ENCODE data around the gene ADPRH. TPM values are rescaled to one million over a fixed set of nuclear protein-coding genes. Genes with fewer than 3 reads are reported as not detected.

ADPRH gene
- total RNA-seq, 5 donors from 2014 or later (not counting 1 experiment from before 2014, with no cell fraction given), result 0.43 to 3.6 (median 1.5) TPM

DNA sequence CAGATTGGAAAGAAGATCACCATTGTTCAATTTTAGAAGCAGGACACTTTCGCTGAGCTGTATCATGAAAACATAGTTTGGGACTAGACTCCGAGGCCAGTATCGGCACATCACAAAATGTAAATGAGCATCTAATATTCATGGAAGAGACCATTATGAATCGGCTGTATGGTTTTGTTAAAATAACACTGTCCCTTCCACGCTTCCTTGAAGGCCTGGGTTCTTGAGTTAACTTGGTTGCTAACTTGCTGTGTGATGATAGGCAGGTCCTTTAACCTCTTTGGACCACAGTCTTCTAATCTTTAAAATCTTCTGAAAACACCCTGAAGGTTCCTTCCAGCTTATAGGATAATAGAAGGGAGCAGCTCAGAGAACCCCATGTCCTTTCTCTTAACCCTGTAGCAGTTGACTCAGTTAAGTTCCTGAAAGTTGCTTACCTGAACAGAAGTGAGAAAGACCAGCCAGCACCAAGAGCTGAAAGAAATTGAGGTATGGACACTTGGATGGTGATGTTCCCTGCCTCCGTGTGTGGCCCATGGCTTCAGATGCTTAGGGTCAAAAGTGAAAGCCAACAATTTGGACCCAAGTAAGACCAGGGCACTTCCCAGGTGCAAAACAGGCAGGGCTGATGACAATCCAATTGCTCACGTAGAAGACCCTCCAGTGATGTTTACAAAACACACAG lies 22.0 kb upstream of the ADPRH start:
- Mint-ChIP-seq H3K27ac (no peak overlapping the region), H3K9me3 (no peaks in the 10 kb centered on the region), H3K4me1 (peaks cover 11 to 33% (median 24%) of the 10 kb centered on the region in 3 donors), H3K36me3 (no peaks in the 10 kb centered on the region), H3K4me3 (peak overlapping the region in 1 of 3 donors; percentile 1), H3K27me3 (peaks cover 0 to 3% of the 10 kb centered on the region in 2 donors)
- ChIA-PET CTCF (interaction anchor here in 1 of 2 donors (0.6 kb wide), 1 partner anchor 710 kb away, joined by 3 read pairs; no protein-coding TSS in a partner anchor), POLR2A (no interaction called here)
- no peak overlapping the region for H3K4me3 ChIP-seq (ENCODE audit: control insufficient read depth in 1 of 2, extremely low read depth in 1 of 2, low read length in 1 of 2)
- H3K27me3 ChIP-seq (replicated peaks in 1 of 2; ENCODE audit: control insufficient read depth in 2 of 2, extremely low read depth in 1 of 2, insufficient read depth in 2 of 2, low read length in 1 of 2), result no peaks in the 10 kb centered on the region
- ATAC-seq (replicated peaks in 1 of 4) (no peak), DNase-seq (no peak)
- no peak overlapping the region for H3K27ac ChIP-seq (ENCODE audit: low read length)
- H3K36me3 ChIP-seq (ENCODE audit: control insufficient read depth in 2 of 2, extremely low read depth in 1 of 2, insufficient read depth in 1 of 2, low read length in 1 of 2), result no peaks in the 10 kb centered on the region
- 86% methylated on average over 2 of the region's 7 CpGs for WGBS (ENCODE audit: insufficient coverage)
- H3K4me1 ChIP-seq (ENCODE audit: control insufficient read depth in 1 of 2, extremely low read depth in 1 of 2, insufficient read depth in 2 of 2, low read length in 2 of 2), result peaks cover 0 to 6% of the 10 kb centered on the region in 2 experiments
- H3K9me3 ChIP-seq, result no peaks in the 10 kb centered on the region

DNA sequence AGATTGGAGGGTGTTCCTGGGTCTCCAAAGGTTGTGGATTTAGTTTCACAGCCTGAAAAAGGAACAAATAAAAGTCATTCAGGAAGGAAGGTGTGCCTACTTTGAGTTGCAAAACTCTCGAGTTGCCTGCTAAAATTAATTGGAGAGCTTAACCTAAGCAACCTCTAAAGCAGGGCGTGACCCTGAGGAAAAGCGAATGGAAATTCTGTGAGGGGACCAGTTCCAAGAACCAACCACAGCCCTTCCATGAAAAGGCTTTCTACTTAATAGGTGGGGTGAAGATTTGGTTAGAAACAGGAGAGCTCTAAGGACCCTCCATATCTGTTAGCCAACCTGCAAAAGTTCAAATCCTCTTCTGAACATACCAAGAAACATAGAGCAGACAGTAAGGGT lies 21.4 kb upstream of the ADPRH start:
- H3K4me3 Mint-ChIP-seq, result peak overlapping the region in 2 of 3 donors; percentile 1 to 31
- H3K9me3 Mint-ChIP-seq, result no peaks in the 10 kb centered on the region
- Histone ChIP-seq H3K36me3 (ENCODE audit: control insufficient read depth in 2 of 2, extremely low read depth in 1 of 2, insufficient read depth in 1 of 2, low read length in 1 of 2) (no peaks in the 10 kb centered on the region), H3K4me1 (ENCODE audit: control insufficient read depth in 1 of 2, extremely low read depth in 1 of 2, insufficient read depth in 2 of 2, low read length in 2 of 2) (peaks cover 0 to 11% of the 10 kb centered on the region in 2 experiments), H3K27ac (ENCODE audit: low read length) (no peak overlapping the region), H3K27me3 (replicated peaks in 1 of 2; ENCODE audit: control insufficient read depth in 2 of 2, extremely low read depth in 1 of 2, insufficient read depth in 2 of 2, low read length in 1 of 2) (no peaks in the 10 kb centered on the region), H3K4me3 (ENCODE audit: control insufficient read depth in 1 of 2, extremely low read depth in 1 of 2, low read length in 1 of 2) (no peak overlapping the region), H3K9me3 (no peaks in the 10 kb centered on the region)
- no peak overlapping the region for H3K27ac Mint-ChIP-seq
- POLR2A ChIA-PET, result no interaction called here
- DNase-seq (no peak), ATAC-seq (replicated peaks in 1 of 4) (no peak)
- WGBS (ENCODE audit: insufficient coverage), result no CpG with 5 or more reads among the region's 3 CpGs
- no peaks in the 10 kb centered on the region for H3K36me3 Mint-ChIP-seq
- H3K27me3 Mint-ChIP-seq, result peaks cover 0 to 3% of the 10 kb centered on the region in 2 donors
- H3K4me1 Mint-ChIP-seq, result peaks cover 17 to 33% (median 30%) of the 10 kb centered on the region in 3 donors
- CTCF ChIA-PET, result interaction anchor here in 1 of 2 donors (0.6 kb wide), 1 partner anchor 710 kb away, joined by 3 read pairs; no protein-coding TSS in a partner anchor

DNA sequence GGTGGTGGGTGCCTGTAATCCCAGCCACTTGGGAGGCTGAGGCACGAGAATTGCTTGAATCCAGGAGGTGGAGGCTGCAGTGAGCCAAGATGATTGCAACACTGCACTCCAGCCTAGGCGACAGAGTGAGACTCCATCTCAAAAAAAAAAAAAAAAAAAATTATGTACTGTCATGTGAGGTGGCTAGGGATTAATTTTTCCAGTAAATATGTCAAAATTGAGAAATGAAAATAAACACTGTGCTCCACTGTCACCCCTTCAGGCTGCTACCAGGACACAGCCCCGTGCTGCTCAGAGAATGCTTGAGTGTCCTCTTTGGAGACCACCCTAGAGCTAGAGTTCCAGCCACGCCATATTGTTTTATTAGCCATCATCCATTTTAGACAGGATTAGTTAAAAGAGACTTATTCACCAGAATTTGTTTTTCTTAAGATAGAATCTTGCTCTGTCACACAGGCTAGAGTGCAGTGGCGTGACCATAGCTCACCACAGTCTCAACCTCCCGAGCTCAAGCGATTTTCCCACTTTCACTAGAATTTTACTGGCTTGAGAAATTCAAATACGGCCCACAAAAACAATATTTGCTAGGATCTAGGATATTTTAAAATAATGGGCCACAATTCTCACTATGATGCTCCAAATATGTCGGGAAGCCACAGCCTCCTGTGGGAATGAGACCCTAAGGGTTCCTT lies 20.5 kb upstream of the ADPRH start:
- Histone ChIP-seq H3K36me3 (ENCODE audit: control insufficient read depth in 2 of 2, extremely low read depth in 1 of 2, insufficient read depth in 1 of 2, low read length in 1 of 2) (no peaks in the 10 kb centered on the region), H3K27me3 (replicated peaks in 1 of 2; ENCODE audit: control insufficient read depth in 2 of 2, extremely low read depth in 1 of 2, insufficient read depth in 2 of 2, low read length in 1 of 2) (no peaks in the 10 kb centered on the region), H3K9me3 (no peaks in the 10 kb centered on the region), H3K27ac (ENCODE audit: low read length) (no peak overlapping the region), H3K4me1 (ENCODE audit: control insufficient read depth in 1 of 2, extremely low read depth in 1 of 2, insufficient read depth in 2 of 2, low read length in 2 of 2) (peaks cover 0 to 11% of the 10 kb centered on the region in 2 experiments), H3K4me3 (ENCODE audit: control insufficient read depth in 1 of 2, extremely low read depth in 1 of 2, low read length in 1 of 2) (peak overlapping the region in 1 of 2 donors; percentile 8)
- ATAC-seq (replicated peaks in 1 of 4) (no peak), DNase-seq (no peak)
- Mint-ChIP-seq H3K4me1 (peaks cover 17 to 33% (median 30%) of the 10 kb centered on the region in 3 donors), H3K36me3 (no peaks in the 10 kb centered on the region), H3K27me3 (peaks cover 0 to 3% of the 10 kb centered on the region in 2 donors), H3K4me3 (peak overlapping the region in 1 of 3 donors; percentile 7), H3K27ac (no peak overlapping the region), H3K9me3 (no peaks in the 10 kb centered on the region)
- WGBS (ENCODE audit: insufficient coverage), result 100% methylated on average over 1 of the region's 9 CpGs
- ChIA-PET CTCF (interaction anchor here in 1 of 2 donors (0.6 kb wide), 1 partner anchor 405 kb away, joined by 3 read pairs; no protein-coding TSS in a partner anchor), POLR2A (interaction anchor here in 1 of 2 donors (0.7 kb wide), 1 partner anchor 535 kb away, joined by 3 read pairs; no protein-coding TSS in a partner anchor)

DNA sequence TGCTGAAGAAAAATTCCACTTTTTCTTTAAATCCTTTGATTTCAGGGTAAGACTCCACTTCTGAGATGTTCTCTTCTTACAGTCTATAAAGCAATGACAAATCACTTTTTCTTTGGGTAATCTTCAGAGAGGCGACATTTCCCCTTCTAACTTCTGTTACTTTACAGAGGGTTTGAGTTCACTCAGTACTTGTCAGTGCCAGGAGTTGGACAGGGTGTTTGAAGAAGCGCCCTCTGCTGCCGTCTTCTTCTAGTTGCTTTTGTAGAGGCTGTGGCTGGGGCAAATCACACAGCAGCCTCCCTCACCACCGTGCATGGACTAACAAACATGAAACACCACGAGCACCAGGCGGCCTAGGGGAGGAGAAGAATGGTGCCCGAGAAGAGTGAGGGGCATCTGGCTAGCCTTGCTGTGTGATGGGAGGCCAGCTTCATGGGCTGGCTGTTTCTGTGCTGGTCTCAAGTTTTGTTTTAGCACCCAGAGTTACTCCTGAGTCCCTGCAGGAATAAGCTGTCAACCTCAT lies 19.8 kb upstream of the ADPRH start, which contains the start of gene CD80:
TSS of gene CD80 (minus strand) at position 174 of the 523 bp plus-strand sequence. CDS start 1,886 bp downstream, outside the sequence.
- DNase-seq (peak in 32 of 35 experiments; percentile 12 to 66 (median 40)), ATAC-seq (replicated peaks in 1 of 4) (peak; percentile 66 to 80 (median 76))
- Mint-ChIP-seq H3K27ac (peak within 1 kb of the TSS in 1 of 2 donors; percentile 52), H3K27me3 (peaks cover 0 to 3% of the 10 kb centered on the region in 2 donors), H3K36me3 (no peaks in the 10 kb centered on the region), H3K4me3 (peak within 1 kb of the TSS; percentile 7 to 25 (median 13)), H3K4me1 (peaks cover 17 to 33% (median 30%) of the 10 kb centered on the region in 3 donors), H3K9me3 (no peaks in the 10 kb centered on the region)
- no peaks in the 10 kb centered on the region for H3K27me3 ChIP-seq (replicated peaks in 1 of 2; ENCODE audit: control insufficient read depth in 2 of 2, extremely low read depth in 1 of 2, insufficient read depth in 2 of 2, low read length in 1 of 2)
- H3K27ac ChIP-seq (ENCODE audit: low read length), result no peak within 1 kb of the TSS
- H3K4me1 ChIP-seq (ENCODE audit: control insufficient read depth in 1 of 2, extremely low read depth in 1 of 2, insufficient read depth in 2 of 2, low read length in 2 of 2), result peaks cover 0 to 11% of the 10 kb centered on the region in 2 experiments
- no CpG with 5 or more reads among the region's 7 CpGs for WGBS (ENCODE audit: insufficient coverage)
- POLR2A ChIA-PET, result interaction anchor here (0.5 to 0.7 kb wide), 3 partner anchors 16 to 534 kb away, joined by 3 read pairs; no protein-coding TSS in a partner anchor
- no peaks in the 10 kb centered on the region for H3K9me3 ChIP-seq
- peak within 1 kb of the TSS in 1 of 2 donors; percentile 8 for H3K4me3 ChIP-seq (ENCODE audit: control insufficient read depth in 1 of 2, extremely low read depth in 1 of 2, low read length in 1 of 2)
- H3K36me3 ChIP-seq (ENCODE audit: control insufficient read depth in 2 of 2, extremely low read depth in 1 of 2, insufficient read depth in 1 of 2, low read length in 1 of 2), result no peaks in the 10 kb centered on the region
- CTCF ChIA-PET, result interaction anchor here in 1 of 2 donors (0.6 to 0.7 kb wide), 2 partner anchors 67 to 406 kb away, joined by 3 to 6 read pairs; no protein-coding TSS in a partner anchor

- DNase-seq (no peak), ATAC-seq (replicated peaks in 1 of 4) (no peak)
- H3K4me3 Mint-ChIP-seq, result no peak overlapping the region
- H3K27me3 ChIP-seq (replicated peaks in 1 of 2; ENCODE audit: control insufficient read depth in 2 of 2, extremely low read depth in 1 of 2, insufficient read depth in 2 of 2, low read length in 1 of 2), result no peaks in the 10 kb centered on the region
- H3K9me3 ChIP-seq, result no peaks in the 10 kb centered on the region
- H3K27ac ChIP-seq (ENCODE audit: low read length), result no peak overlapping the region
- no peaks in the 10 kb centered on the region for H3K9me3 Mint-ChIP-seq
- H3K36me3 Mint-ChIP-seq, result no peaks in the 10 kb centered on the region
- H3K36me3 ChIP-seq (ENCODE audit: control insufficient read depth in 2 of 2, extremely low read depth in 1 of 2, insufficient read depth in 1 of 2, low read length in 1 of 2), result no peaks in the 10 kb centered on the region
- CTCF ChIA-PET, result interaction anchor here (0.6 to 0.7 kb wide), 2 partner anchors 66 to 263 kb away, joined by 3 to 6 read pairs; no protein-coding TSS in a partner anchor
- H3K4me3 ChIP-seq (ENCODE audit: control insufficient read depth in 1 of 2, extremely low read depth in 1 of 2, low read length in 1 of 2), result no peak overlapping the region
- 100% methylated on average over 1 of the region's 5 CpGs for WGBS (ENCODE audit: insufficient coverage)
- peaks cover 0 to 3% of the 10 kb centered on the region in 2 donors for H3K27me3 Mint-ChIP-seq
- POLR2A ChIA-PET, result interaction anchor here in 1 of 2 donors (0.6 kb wide), 1 partner anchor 12 kb away, joined by 5 read pairs; no protein-coding TSS in a partner anchor
- no peak overlapping the region for H3K27ac Mint-ChIP-seq
- H3K4me1 Mint-ChIP-seq, result peaks cover 17 to 30% (median 27%) of the 10 kb centered on the region in 3 donors
- H3K4me1 ChIP-seq (ENCODE audit: control insufficient read depth in 1 of 2, extremely low read depth in 1 of 2, insufficient read depth in 2 of 2, low read length in 2 of 2), result peaks cover 0 to 11% of the 10 kb centered on the region in 2 experiments
Measured at GRCh38 chr3:119560160-119560559, 19.1 kb upstream of the ADPRH start.
